Lung (tissue), 12 donors: ENCODE data around the gene PHC3. TPM values are rescaled to one million over a fixed set of nuclear protein-coding genes. Genes with fewer than 3 reads are reported as not detected.
"Not testable (repeated sequence)": the region's sequence is repeated elsewhere in the genome, so short reads cannot be mapped to it uniquely, and the experiment has no call there.

Experiments
- ATAC-seq: fragments of 200-7000 bp; cut with Tn5 transposase; one replicate; pipeline ENCODE4 v1.9.1; 2020; ENCODE audit warnings: moderate number of reproducible peaks; ENCODE audit not compliant: insufficient read depth, low FRiP score
- DNase-seq, 3 donors: peaks; one replicate each; pipeline ENCODE4 v3.0.0-alpha.2; 2013 to 2017
- H3K27ac ChIP-seq, 2 donors: one replicate each; pipeline ENCODE4 v1.5.1; 2013; ENCODE audit warnings: mild to moderate bottlenecking in 2 of 2, moderate library complexity in 2 of 2, control low read depth in 1 of 2, inconsistent platforms in 1 of 2, low read depth in 1 of 2, low read length in 1 of 2
- H3K27me3 ChIP-seq, 3 donors: one replicate each; pipeline ENCODE4 v1.5.1; 2013; ENCODE audit warnings: low read length in 2 of 3; ENCODE audit not compliant: control insufficient read depth in 3 of 3, insufficient read depth in 3 of 3
- H3K36me3 ChIP-seq, 4 donors: one replicate each; pipeline ENCODE4 v1.5.1; 2013; ENCODE audit warnings: low read length in 4 of 4, mild to moderate bottlenecking in 1 of 4, moderate library complexity in 1 of 4; ENCODE audit not compliant: control insufficient read depth in 4 of 4, insufficient read depth in 4 of 4
- H3K4me1 ChIP-seq, 5 donors: one replicate each; pipeline ENCODE4 v1.5.1; 2013; ENCODE audit warnings: low read length in 5 of 5, mild to moderate bottlenecking in 2 of 5, moderate library complexity in 1 of 5; ENCODE audit not compliant: control insufficient read depth in 5 of 5, insufficient read depth in 5 of 5
- H3K4me3 ChIP-seq: one replicate; pipeline ENCODE4 v1.5.1; 2013; ENCODE audit warnings: mild to moderate bottlenecking, control low read depth, moderate library complexity
- H3K9ac ChIP-seq, 2 donors: one replicate each; pipeline ENCODE4 v1.5.1; 2013; ENCODE audit warnings: low read length in 2 of 2, control low read depth in 1 of 2; ENCODE audit not compliant: insufficient read depth in 1 of 2
- H3K9me3 ChIP-seq, 4 donors: one replicate each; pipeline ENCODE4 v1.5.1; 2013; ENCODE audit warnings: low read length in 3 of 4, mild to moderate bottlenecking in 1 of 4, moderate library complexity in 1 of 4; ENCODE audit not compliant: control insufficient read depth in 4 of 4, insufficient read depth in 3 of 4
- CTCF ChIP-seq: IDR thresholded peaks from 2 replicates; pipeline ENCODE4 v1.5.1; 2012; ENCODE audit warnings: mild to moderate bottlenecking; ENCODE audit errors: control extremely low read depth, extremely low read depth
- WGBS, 2 donors: extraction: QIAGEN DNeasy Blood & Tissue Kit; methylation state at CpG; one replicate each; pipeline ENCODE4 v1.1.7; 2013; 5-methylcytosine and 5-hydroxymethylcytosine counted together
- polyA plus RNA-seq, 2 donors: library from polyadenylated mRNA; stranded (reverse); fragments of 200-250 nt; gene quantifications; one replicate each; pipeline ENCODE4 v1.2.1, GENCODE V29; 2013
- total RNA-seq, 2 donors: library from RNA; depleted of rRNA in 1 of 2; stranded (reverse); fragments of >200 nt in 1 of 2; gene quantifications; one replicate each; pipeline ENCODE4 v1.2.1, GENCODE V29; 2014 to 2021
- donor health status: control.
- donor health status: control.
- donor health status: Bipolar disorder and iron deficiency.
- donor health status: healthy.
- donor health status: DM: yes; HTN: yes; CAD: no.

Gene PHC3
- total and polyA plus RNA-seq, 4 donors = 7.6 to 110 (median 31.1) TPM

- Histone ChIP-seq H3K27ac (no peak overlapping the region), H3K4me1 (no peaks in the 10 kb centered on the region), H3K9me3 (no peaks in the 10 kb centered on the region), H3K9ac (no peak overlapping the region), H3K36me3 (no peaks in the 10 kb centered on the region), H3K4me3 (no peak overlapping the region), H3K27me3 (no peaks in the 10 kb centered on the region)
- no peak for TF ChIP-seq CTCF
- 91 to 93% methylated on average over 1 of the region's 1 CpG for WGBS, 2 donors
- DNase-seq (no peak), ATAC-seq (no peak)
Observed at GRCh38 chr3:170211668-170212067, 30.1 kb upstream of the PHC3 start.

GRCh38 chr3:170207717-170208116 is 26.2 kb upstream of the PHC3 start:
- no peak overlapping the region for H3K27ac ChIP-seq
- no peak overlapping the region for H3K9ac ChIP-seq
- 44 to 47% methylated on average over 6 of the region's 6 CpGs for WGBS, 2 donors
- TF ChIP-seq CTCF = no peak
- no peaks in the 10 kb centered on the region for H3K36me3 ChIP-seq
- ATAC-seq = no peak
- H3K4me1 ChIP-seq = peaks cover 0 to 2% (median 0%) of the 10 kb centered on the region in 5 donors
- no peak overlapping the region for H3K4me3 ChIP-seq
- H3K27me3 ChIP-seq = no peaks in the 10 kb centered on the region
- H3K9me3 ChIP-seq = no peaks in the 10 kb centered on the region
- no peak for DNase-seq

- WGBS, 2 donors = 96% methylated on average over 11 of the region's 11 CpGs
- not testable (repeated sequence) for H3K4me3 ChIP-seq, H3K27me3 ChIP-seq, H3K27ac ChIP-seq, H3K36me3 ChIP-seq, H3K9me3 ChIP-seq, DNase-seq, H3K9ac ChIP-seq, ATAC-seq, H3K4me1 ChIP-seq
Observed at GRCh38 chr3:170206164-170206762, 24.7 kb upstream of the PHC3 start.

GRCh38 chr3:170205302-170205701 is 23.8 kb upstream of the PHC3 start:
- Histone ChIP-seq H3K9ac (no peak overlapping the region), H3K27me3 (no peaks in the 10 kb centered on the region), H3K4me1 (peaks cover 0 to 2% (median 0%) of the 10 kb centered on the region in 5 donors), H3K27ac (no peak overlapping the region), H3K4me3 (no peak overlapping the region), H3K9me3 (no peaks in the 10 kb centered on the region), H3K36me3 (no peaks in the 10 kb centered on the region)
- ATAC-seq (no peak), DNase-seq (no peak)
- WGBS, 2 donors = 83 to 95% methylated on average over 2 of the region's 2 CpGs
- no peak for TF ChIP-seq CTCF
